ENCODE measurements around the gene VWC2L. TPM values are rescaled to one million over a fixed set of nuclear protein-coding genes. Genes with fewer than 3 reads are reported as not detected.

VWC2L gene
- total and polyA plus RNA-seq, 2 experiments from 2014 or later, result not detected

DNA sequence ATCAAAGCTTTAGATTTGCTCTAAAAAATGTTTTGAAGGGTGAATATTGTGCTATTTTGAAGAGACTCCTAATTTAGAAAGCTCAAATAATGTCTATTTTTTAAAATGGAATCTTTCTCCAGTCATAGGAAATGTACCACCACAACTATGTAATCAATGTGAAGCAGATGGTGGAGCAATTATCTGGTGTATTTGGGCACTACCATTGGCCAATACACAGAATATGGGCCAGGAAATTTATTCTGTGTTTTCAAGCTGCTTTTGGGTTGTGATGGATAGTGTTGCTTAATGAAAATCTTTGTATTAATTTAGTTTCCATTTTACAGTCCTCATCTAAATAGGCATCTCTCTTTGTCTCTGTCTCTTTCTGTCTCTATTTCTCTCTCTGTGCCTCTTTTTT lies 17.1 kb upstream of the VWC2L start:
- Histone ChIP-seq H3K27me3 (ENCODE audit: insufficient read depth) (no peaks in the 10 kb centered on the region), H3K27ac (ENCODE audit: low read depth) (no peak overlapping the region), H4K20me1 (replicated peaks; ENCODE audit: insufficient read depth) (no peaks in the 10 kb centered on the region), H3K4me3 (no peak overlapping the region), H3K79me2 (replicated peaks; ENCODE audit: insufficient read depth) (no peaks in the 10 kb centered on the region), H3K4me1 (ENCODE audit: insufficient read depth) (no peaks in the 10 kb centered on the region), H3K4me2 (no peak overlapping the region), H3K9me2 (ENCODE audit: insufficient read depth) (no peaks in the 10 kb centered on the region), H3F3A (replicated peaks; ENCODE audit: low read depth) (no peaks in the 10 kb centered on the region), H3K36me3 (ENCODE audit: insufficient read depth) (no peaks in the 10 kb centered on the region), H2AFZ (no peak overlapping the region)
- Mint-ChIP-seq H3K27me3 (ENCODE audit: insufficient read depth, low read depth, poor library complexity) (no peaks in the 10 kb centered on the region), H3K4me3 (no peak overlapping the region), H3K9me3 (no peaks in the 10 kb centered on the region), H3K36me3 (ENCODE audit: low read depth) (no peaks in the 10 kb centered on the region), H3K4me1 (no peaks in the 10 kb centered on the region), H3K27ac (no peak overlapping the region)
- ATAC-seq (no peak), DNase-seq (ENCODE audit: low spot score) (no peak)
- no peak for TF ChIP-seq EZH2phosphoT487 (IDR thresholded peaks at IDR 0.05; ENCODE audit: unreplicated experiment)
- TF ChIP-seq EZH2 (IDR thresholded peaks at IDR 0.05; ENCODE audit: low read depth, unreplicated experiment), result no peak
- TF ChIP-seq, protein P1, sequence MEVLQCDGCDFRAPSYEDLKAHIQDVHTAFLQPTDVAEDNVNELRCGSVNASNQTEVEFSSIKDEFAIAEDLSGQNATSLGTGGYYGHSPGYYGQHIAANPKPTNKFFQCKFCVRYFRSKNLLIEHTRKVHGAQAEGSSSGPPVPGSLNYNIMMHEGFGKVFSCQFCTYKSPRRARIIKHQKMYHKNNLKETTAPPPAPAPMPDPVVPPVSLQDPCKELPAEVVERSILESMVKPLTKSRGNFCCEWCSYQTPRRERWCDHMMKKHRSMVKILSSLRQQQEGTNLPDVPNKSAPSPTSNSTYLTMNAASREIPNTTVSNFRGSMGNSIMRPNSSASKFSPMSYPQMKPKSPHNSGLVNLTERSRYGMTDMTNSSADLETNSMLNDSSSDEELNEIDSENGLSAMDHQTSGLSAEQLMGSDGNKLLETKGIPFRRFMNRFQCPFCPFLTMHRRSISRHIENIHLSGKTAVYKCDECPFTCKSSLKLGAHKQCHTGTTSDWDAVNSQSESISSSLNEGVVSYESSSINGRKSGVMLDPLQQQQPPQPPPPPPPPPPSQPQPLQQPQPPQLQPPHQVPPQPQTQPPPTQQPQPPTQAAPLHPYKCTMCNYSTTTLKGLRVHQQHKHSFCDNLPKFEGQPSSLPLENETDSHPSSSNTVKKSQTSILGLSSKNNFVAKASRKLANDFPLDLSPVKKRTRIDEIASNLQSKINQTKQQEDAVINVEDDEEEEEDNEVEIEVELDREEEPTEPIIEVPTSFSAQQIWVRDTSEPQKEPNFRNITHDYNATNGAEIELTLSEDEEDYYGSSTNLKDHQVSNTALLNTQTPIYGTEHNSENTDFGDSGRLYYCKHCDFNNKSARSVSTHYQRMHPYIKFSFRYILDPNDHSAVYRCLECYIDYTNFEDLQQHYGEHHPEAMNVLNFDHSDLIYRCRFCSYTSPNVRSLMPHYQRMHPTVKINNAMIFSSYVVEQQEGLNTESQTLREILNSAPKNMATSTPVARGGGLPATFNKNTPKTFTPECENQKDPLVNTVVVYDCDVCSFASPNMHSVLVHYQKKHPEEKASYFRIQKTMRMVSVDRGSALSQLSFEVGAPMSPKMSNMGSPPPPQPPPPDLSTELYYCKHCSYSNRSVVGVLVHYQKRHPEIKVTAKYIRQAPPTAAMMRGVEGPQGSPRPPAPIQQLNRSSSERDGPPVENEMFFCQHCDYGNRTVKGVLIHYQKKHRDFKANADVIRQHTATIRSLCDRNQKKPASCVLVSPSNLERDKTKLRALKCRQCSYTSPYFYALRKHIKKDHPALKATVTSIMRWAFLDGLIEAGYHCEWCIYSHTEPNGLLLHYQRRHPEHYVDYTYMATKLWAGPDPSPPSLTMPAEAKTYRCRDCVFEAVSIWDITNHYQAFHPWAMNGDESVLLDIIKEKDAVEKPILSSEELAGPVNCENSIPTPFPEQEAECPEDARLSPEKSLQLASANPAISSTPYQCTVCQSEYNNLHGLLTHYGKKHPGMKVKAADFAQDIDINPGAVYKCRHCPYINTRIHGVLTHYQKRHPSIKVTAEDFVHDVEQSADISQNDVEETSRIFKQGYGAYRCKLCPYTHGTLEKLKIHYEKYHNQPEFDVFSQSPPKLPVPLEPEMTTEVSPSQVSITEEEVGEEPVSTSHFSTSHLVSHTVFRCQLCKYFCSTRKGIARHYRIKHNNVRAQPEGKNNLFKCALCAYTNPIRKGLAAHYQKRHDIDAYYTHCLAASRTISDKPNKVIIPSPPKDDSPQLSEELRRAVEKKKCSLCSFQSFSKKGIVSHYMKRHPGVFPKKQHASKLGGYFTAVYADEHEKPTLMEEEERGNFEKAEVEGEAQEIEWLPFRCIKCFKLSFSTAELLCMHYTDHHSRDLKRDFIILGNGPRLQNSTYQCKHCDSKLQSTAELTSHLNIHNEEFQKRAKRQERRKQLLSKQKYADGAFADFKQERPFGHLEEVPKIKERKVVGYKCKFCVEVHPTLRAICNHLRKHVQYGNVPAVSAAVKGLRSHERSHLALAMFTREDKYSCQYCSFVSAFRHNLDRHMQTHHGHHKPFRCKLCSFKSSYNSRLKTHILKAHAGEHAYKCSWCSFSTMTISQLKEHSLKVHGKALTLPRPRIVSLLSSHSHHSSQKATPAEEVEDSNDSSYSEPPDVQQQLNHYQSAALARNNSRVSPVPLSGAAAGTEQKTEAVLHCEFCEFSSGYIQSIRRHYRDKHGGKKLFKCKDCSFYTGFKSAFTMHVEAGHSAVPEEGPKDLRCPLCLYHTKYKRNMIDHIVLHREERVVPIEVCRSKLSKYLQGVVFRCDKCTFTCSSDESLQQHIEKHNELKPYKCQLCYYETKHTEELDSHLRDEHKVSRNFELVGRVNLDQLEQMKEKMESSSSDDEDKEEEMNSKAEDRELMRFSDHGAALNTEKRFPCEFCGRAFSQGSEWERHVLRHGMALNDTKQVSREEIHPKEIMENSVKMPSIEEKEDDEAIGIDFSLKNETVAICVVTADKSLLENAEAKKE (CRISPR knock-in tag; IDR thresholded peaks at IDR 0.05), result no peak
- no peak for TF ChIP-seq NANOG (IDR thresholded peaks at IDR 0.05; ENCODE audit: borderline replicate concordance)
- TF ChIP-seq, protein P2, sequence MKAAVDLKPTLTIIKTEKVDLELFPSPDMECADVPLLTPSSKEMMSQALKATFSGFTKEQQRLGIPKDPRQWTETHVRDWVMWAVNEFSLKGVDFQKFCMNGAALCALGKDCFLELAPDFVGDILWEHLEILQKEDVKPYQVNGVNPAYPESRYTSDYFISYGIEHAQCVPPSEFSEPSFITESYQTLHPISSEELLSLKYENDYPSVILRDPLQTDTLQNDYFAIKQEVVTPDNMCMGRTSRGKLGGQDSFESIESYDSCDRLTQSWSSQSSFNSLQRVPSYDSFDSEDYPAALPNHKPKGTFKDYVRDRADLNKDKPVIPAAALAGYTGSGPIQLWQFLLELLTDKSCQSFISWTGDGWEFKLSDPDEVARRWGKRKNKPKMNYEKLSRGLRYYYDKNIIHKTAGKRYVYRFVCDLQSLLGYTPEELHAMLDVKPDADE (IDR thresholded peaks at IDR 0.05), result no peak
- TF ChIP-seq JUNB (IDR thresholded peaks at IDR 0.05; ENCODE audit: unreplicated experiment), result no peak
- TF ChIP-seq, protein P3, sequence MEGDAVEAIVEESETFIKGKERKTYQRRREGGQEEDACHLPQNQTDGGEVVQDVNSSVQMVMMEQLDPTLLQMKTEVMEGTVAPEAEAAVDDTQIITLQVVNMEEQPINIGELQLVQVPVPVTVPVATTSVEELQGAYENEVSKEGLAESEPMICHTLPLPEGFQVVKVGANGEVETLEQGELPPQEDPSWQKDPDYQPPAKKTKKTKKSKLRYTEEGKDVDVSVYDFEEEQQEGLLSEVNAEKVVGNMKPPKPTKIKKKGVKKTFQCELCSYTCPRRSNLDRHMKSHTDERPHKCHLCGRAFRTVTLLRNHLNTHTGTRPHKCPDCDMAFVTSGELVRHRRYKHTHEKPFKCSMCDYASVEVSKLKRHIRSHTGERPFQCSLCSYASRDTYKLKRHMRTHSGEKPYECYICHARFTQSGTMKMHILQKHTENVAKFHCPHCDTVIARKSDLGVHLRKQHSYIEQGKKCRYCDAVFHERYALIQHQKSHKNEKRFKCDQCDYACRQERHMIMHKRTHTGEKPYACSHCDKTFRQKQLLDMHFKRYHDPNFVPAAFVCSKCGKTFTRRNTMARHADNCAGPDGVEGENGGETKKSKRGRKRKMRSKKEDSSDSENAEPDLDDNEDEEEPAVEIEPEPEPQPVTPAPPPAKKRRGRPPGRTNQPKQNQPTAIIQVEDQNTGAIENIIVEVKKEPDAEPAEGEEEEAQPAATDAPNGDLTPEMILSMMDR (conservative IDR thresholded peaks at IDR 0.05; ENCODE audit: low read depth in 2 of 2), result no peak
- TF ChIP-seq POLR2AphosphoS5 (IDR thresholded peaks at IDR 0.05; ENCODE audit: low read depth), result no peak

All from GM23338 (cell line).